KBM-7 (cell line): Measurements from ENCODE around the gene DEPDC1B.
"Not testable (repeated sequence)": the region's sequence is repeated elsewhere in the genome, so short reads cannot be mapped to it uniquely, and the experiment has no call there.

Experiments
- DNase-seq: peaks from one replicate; pipeline ENCODE4 v3.0.0-alpha.2; 2015
- in situ Hi-C: fragments of 300-500 bp; cut with MboI; formaldehyde crosslinking; loops from 2 replicates; pipeline ENCODE4 v1.14.3; 2020; ENCODE audit warnings: low sequenced_read_pairs, low pct_unique_long_range_greater_than_20kb, mixed read lengths

DEPDC1B gene

GRCh38 chr5:60699609-60700415, at the start of gene DEPDC1B:
DEPDC1B (minus strand) TSS chr5:60700166; CDS start chr5:60700093, 73 bp downstream.
- peak; percentile 94 for DNase-seq
- in situ Hi-C loops = no loop called here

GRCh38 chr5:60744682-60745081, 44.7 kb upstream of the DEPDC1B start:
- DNase-seq = no peak
- in situ Hi-C loops = no loop called here

- DNase-seq = no peak
- in situ Hi-C loops = no loop called here
These were observed 43.7 kb upstream of the DEPDC1B start for GRCh38 chr5:60743511-60744314.

- no peak for DNase-seq
- in situ Hi-C loops = no loop called here
These were observed 40.4 kb upstream of the DEPDC1B start for GRCh38 chr5:60740322-60740721.

GRCh38 chr5:60738933-60739332, 39.0 kb upstream of the DEPDC1B start:
- in situ Hi-C loops = no loop called here
- DNase-seq = no peak

GRCh38 chr5:60738461-60738860, 38.5 kb upstream of the DEPDC1B start:
- no peak for DNase-seq
- in situ Hi-C loops = no loop called here

- in situ Hi-C loops, DNase-seq: not testable (repeated sequence)
These were observed 30.9 kb upstream of the DEPDC1B start for GRCh38 chr5:60730858-60731257.

GRCh38 chr5:60727033-60727679, 27.2 kb upstream of the DEPDC1B start:
- no peak for DNase-seq
- in situ Hi-C loops = no loop called here

GRCh38 chr5:60724126-60724525, 24.2 kb upstream of the DEPDC1B start:
- in situ Hi-C loops = no loop called here
- DNase-seq = no peak

GRCh38 chr5:60722416-60722815, 22.4 kb upstream of the DEPDC1B start:
- in situ Hi-C loops = no loop called here
- no peak for DNase-seq

- DNase-seq = no peak
- in situ Hi-C loops = no loop called here
These were observed 19.4 kb upstream of the DEPDC1B start for GRCh38 chr5:60719329-60719728.

- peak; percentile 36 for DNase-seq
- in situ Hi-C loops = no loop called here
These were observed 18.4 kb upstream of the DEPDC1B start for GRCh38 chr5:60718166-60718892.

GRCh38 chr5:60715201-60715928, 15.4 kb upstream of the DEPDC1B start:
- DNase-seq, in situ Hi-C loops: not testable (repeated sequence)

- in situ Hi-C loops = no loop called here
- DNase-seq = no peak
These were observed 13.0 kb upstream of the DEPDC1B start for GRCh38 chr5:60712950-60713349.

- in situ Hi-C loops = not testable (repeated sequence)
These were observed 11.9 kb upstream of the DEPDC1B start for GRCh38 chr5:60711892-60712291.

GRCh38 chr5:60710362-60710761, 10.4 kb upstream of the DEPDC1B start:
- in situ Hi-C loops = no loop called here
- no peak for DNase-seq

More at GRCh38 chr5:60711892-60712291, 11.9 kb upstream of the DEPDC1B start:
- not testable (repeated sequence) for DNase-seq

- DNase-seq = no peak
- in situ Hi-C loops = no loop called here
These were observed 5.2 kb upstream of the DEPDC1B start for GRCh38 chr5:60705144-60705543.

GRCh38 chr5:60703944-60704343, 4.0 kb upstream of the DEPDC1B start:
- no peak for DNase-seq
- in situ Hi-C loops = no loop called here
